T-helper 2 cell (primary cell): ENCODE results near the gene METTL25.

ENCODE experiments used
- DNase-seq, 5 experiments: peaks; one replicate each; pipeline versions ENCODE4 v3.0.0 to v3.0.0-alpha.2; 2012 to 2022
- total RNA-seq, 2 donors: gene quantifications; one replicate each; lab custom pipeline; 2026; lab: John Stamatoyannopoulos, UW

Gene METTL25, protein sequence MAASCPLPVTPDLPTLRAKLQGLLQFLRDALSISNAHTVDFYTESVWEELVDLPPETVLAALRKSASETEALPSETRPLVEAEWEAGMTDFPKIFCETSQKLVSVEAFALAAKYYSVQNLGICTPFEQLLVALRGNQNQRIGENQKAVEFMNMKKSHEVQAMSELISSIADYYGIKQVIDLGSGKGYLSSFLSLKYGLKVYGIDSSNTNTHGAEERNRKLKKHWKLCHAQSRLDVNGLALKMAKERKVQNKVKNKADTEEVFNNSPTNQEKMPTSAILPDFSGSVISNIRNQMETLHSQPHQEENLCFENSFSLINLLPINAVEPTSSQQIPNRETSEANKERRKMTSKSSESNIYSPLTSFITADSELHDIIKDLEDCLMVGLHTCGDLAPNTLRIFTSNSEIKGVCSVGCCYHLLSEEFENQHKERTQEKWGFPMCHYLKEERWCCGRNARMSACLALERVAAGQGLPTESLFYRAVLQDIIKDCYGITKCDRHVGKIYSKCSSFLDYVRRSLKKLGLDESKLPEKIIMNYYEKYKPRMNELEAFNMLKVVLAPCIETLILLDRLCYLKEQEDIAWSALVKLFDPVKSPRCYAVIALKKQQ
- total RNA-seq: 6.2 to 21.1 reads per million in 2 donors

DNA sequence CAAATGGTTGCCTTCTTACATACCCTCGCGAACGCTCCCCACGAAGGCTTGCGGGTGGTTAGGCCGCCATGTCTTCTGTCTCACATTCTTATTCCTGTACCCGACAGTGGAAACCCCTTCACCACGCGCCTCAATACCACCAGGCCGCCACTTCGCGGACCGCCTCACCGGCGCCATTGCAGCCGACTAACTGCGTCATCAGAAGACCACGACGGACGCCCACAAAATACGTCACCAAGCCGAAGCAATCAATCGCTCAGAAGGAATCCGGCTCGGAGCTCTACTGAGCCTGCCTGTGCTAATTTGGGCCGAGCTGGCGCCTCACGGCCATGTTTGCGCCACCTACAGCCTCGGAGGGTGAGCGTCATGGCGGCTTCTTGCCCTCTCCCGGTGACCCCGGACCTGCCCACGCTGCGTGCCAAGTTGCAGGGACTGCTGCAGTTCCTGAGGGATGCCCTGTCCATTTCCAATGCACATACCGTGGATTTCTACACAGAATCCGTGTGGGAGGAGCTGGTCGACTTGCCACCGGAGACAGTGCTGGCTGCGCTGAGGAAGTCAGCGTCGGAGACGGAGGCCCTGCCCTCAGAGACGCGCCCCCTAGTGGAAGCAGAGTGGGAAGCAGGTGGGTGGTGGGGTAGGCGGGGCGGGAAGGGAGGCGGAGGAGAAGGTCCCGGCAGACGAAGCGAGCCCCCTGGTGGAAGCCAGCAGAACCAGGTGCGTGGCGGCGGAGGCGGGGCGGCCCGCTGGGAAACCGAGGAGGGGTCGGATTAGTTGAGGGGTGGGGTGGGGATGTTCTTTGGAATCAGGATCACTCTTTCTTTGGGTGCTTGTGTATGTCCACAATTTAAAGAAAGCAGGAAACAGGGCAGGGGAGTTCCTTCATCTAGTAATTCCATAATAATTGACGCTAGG, at the start of gene METTL25, which contains the start of gene CCDC59:
METTL25 (plus strand) TSS at position 330 of the 915 bp plus-strand sequence; CDS start at position 367, 37 bp downstream.
CCDC59 (minus strand) TSS at position 188 of the 915 bp plus-strand sequence; CDS start at position 177, 11 bp downstream.
- DNase-seq: peak; percentile 92 to 98 (median 96)

DNA sequence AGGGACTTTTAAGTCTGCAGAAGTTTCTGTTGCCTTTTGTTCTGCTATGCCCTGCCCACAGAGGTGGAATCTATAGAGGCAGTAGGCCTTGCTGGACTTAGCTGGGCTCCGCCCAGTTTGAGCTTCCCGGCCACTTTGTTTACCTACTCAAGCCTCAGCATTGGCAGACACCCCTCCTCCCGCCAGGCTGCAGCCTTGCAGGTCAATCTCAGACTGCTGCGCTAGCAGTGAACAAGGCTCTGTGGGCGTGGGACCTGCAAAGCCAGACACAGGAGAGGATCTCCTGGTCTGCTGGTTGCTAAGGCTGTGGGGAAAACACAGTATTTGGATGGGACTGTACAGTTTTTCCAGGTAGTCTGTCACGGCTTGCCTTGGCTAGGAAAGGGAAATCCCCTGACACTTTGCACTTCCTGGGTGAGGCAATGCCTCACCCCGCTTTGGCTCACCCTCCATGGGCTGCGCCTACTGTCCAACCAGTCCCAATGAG, 43.9 kb upstream of the METTL25 start:
- no peak for DNase-seq

GRCh38 chr12:82319276-82319675, 39.1 kb upstream of the METTL25 start:
- no peak for DNase-seq

GRCh38 chr12:82325540-82326336, 32.6 kb upstream of the METTL25 start:
- DNase-seq: no peak

DNA sequence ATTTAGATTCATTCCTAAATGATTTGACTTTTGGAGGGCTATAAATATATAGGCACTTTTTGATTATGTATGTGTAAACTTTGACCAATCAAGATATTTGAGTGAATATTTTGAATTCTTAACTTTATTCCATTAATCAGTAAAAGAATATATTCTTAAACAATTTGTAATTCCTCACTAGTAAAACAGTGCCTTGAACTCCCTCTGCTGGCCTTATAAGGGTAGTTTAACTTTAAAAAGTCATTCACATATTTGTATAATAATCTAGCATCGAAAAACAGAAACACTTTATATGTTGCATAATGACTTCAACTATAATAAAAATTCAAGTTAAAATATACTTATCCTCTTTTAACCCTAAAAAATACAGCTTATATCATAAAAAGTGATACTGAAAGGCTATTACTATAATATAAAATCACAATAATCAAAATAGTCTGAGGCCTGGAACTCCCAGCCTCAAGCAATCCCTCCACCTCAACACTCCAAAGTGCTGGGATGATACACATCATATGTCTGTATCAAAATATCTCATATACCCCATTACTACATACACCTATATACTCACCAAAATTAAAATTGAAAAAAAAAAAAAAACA, 31.3 kb upstream of the METTL25 start:
- peak in 1 of 5 experiments; percentile 1 for DNase-seq

GRCh38 chr12:82327861-82328260, 30.5 kb upstream of the METTL25 start:
- no peak for DNase-seq

- DNase-seq: no peak
Observed at GRCh38 chr12:82329508-82329907, 28.8 kb upstream of the METTL25 start.

DNA sequence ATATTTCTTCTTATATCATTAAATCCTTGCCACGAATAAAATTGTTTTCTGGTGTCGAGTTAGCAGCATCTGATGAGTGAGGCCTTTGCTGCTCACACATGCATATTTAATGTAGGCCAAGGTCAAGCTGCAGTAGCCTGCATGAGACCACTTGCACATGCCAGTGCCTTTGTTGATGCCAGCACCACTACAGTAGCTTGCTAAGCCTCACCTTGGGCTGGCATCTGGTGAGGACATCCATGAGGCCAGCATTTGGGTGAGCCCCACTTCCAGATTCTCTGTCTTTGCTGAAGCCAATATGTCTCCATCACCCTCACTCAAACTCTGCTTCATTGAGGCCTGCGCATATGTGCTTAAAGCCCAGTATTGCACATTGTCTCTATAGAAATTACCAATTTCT, 8.2 kb upstream of the METTL25 start:
- DNase-seq: no peak

- DNase-seq: no peak
Observed at GRCh38 chr12:82351390-82351789, 6.9 kb upstream of the METTL25 start.

GRCh38 chr12:82357340-82357739, 989 bp upstream of the METTL25 start:
- DNase-seq: no peak

GRCh38 chr12:82357845-82358199, 507 bp upstream of the METTL25 start:
- DNase-seq: no peak

GRCh38 chr12:82359115-82359478, 768 bp downstream of the METTL25 start:
- peak in 1 of 5 experiments; percentile 3 for DNase-seq

- peak in 1 of 5 experiments; percentile 2 for DNase-seq
Observed at GRCh38 chr12:82360834-82361233, 2.5 kb downstream of the METTL25 start.

DNA sequence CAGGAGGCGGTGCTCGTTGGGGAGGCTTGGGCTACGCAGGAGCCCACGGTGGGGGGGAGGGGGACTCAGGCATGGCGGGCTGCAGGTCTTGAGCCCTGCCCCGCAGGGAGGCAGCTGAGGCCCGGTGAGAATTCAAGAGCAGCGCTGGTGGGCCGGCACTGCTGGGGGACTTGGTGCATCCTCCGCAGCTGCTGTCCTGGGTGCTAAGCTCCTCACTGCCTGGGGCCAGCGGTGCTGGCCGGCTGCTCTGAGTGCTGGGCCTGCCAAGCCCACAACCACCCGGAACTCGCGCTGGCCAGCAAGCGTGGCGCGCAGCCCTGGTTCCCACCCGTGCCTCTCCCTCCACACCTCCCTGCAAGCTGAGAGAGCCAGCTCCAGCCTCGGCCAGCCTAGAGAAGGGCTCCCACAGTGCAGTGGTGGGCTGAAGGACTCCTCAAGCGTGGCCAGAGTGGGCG, 3.2 kb downstream of the METTL25 start:
- no peak for DNase-seq

DNA sequence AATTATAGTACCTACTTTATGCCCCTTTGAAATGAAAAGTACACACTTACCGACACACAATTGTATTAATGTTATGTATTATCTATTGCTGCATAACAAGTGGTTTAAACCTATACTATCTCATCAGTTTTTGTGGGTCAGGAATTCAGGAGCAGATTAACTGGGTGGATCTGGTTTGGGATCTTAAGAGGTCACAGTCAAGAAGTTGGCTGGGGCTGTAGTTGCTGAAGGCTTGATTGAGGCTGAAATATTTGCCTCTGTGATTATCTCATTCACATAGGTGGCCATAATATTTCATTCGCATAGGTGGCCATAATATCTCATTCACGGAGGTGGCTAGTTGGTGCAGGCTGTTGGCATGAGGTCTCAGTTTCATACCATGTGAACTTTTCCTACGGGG, 5.7 kb downstream of the METTL25 start:
- DNase-seq: no peak

- DNase-seq: no peak
Observed at GRCh38 chr12:82366197-82366596, 7.9 kb downstream of the METTL25 start.

DNA sequence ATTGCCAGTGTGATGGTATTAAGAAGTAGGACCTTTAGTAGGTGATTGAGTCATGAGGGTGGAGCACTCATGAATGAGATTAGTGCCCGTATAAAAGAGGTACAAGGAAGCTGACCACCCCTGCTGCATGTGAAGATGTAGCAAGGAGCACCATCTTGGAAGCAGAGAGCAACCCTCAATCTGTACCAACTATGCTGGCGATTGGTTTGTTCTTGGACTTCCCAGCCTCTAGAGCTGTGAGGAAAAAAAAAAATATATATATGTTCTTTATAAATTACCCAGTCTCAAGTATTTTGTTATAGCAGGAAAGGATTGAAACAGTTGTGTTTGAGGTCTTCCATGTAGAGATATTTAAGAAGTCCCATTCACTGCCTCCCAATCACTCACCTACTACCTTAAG, 16.9 kb downstream of the METTL25 start:
- DNase-seq: no peak

- no peak for DNase-seq
Observed at GRCh38 chr12:82378997-82379396, 20.7 kb downstream of the METTL25 start.

DNA sequence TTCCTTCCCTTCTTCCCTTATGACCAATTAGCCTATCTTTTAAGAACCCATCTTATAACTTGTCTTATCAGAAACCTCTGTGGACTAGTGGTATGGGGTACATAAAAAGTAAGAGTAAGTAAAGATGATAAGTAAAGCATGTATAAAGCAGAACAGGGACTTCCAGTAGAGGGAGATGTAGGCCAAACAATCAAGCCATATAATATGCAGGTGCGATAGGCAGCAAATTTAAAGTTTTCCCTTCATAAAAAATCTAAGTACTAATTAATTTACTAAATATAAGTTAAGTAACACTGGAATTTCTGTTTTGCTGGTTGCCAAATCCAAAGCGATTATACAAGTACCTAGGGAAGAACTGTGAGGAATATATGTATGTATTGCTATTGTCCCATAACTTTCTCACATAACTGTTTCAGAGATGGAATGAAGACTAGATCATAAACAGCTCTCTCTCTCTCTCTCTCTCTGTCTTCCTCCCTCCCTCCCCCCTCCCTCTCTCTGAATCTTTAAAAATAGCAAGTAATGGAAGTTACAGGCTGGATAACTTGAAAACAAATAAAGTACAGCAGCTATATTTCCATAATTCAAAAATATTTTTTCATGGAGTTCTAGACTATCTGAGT, 25.7 kb downstream of the METTL25 start:
- DNase-seq: peak in 1 of 5 experiments; percentile 6

GRCh38 chr12:82398879-82399278, 40.5 kb downstream of the METTL25 start:
- DNase-seq: no peak

- DNase-seq: no peak
Observed at GRCh38 chr12:82400819-82401218, 42.5 kb downstream of the METTL25 start.
